ENCODE data around the gene OIT3. TPM values are rescaled to one million over a fixed set of nuclear protein-coding genes. Genes with fewer than 3 reads are reported as not detected.

The OIT3 gene
- total and polyA plus RNA-seq, 2 donors (not counting 3 experiments of a cell fraction or from before 2014, with no cell fraction given) = 0.15 TPM; not detected in 1

DNA sequence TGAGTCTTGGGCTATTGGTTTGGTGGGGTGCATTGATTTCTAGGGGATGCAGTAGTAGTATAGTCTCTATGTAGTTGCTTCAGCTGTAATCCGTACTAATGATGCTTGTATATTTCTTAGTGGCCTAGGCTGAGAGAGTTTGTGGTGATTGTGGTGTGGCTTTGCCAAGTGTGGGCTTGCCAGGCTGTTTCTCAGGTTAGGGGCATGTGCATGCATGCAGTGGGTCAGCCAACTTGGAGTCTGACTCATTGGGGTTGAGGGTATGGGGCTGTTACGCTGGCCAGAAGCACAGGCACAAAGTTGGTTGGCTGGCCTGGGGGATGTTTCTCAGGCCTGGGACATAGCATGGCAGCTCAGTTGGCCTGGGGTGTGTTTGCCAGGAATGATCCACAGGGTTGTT is 86.8 kb downstream of the OIT3 start:
- H3K9ac ChIP-seq (replicated peaks; ENCODE audit: extremely low read depth, insufficient read depth, low read length) = no peak overlapping the region
- H3K27me3 ChIP-seq (ENCODE audit: control insufficient read depth in 2 of 2, insufficient read depth in 2 of 2, low read length in 2 of 2) = no peaks in the 10 kb centered on the region
- H3K4me3 ChIP-seq (replicated peaks in 1 of 3; ENCODE audit: insufficient read depth in 1 of 3, low read depth in 1 of 3, low read length in 3 of 3) = no peak overlapping the region
- no peak overlapping the region for H2AFZ ChIP-seq (ENCODE audit: low read depth, low read length)
- H3K27ac ChIP-seq (ENCODE audit: insufficient read depth, low read depth, low read length) = no peak overlapping the region
- H3K79me2 ChIP-seq (ENCODE audit: control insufficient read depth, insufficient read depth, low read length) = no peaks in the 10 kb centered on the region
- no peaks in the 10 kb centered on the region for H3K36me3 ChIP-seq (ENCODE audit: control insufficient read depth in 2 of 2, extremely low read depth in 1 of 2, insufficient read depth in 2 of 2, low read length in 2 of 2)
- H3K4me1 ChIP-seq (ENCODE audit: control insufficient read depth, extremely low read depth, insufficient read depth, low read length) = no peaks in the 10 kb centered on the region
- TF ChIP-seq MYC (IDR thresholded peaks at IDR 0.05; ENCODE audit: low read depth, low read length) (no peak), GATA2 (IDR thresholded peaks at IDR 0.05; ENCODE audit: insufficient read depth, insufficient read length, low read depth, low read length) (no peak), POLR2AphosphoS5 (IDR thresholded peaks at IDR 0.05; ENCODE audit: insufficient read depth, low read depth, low read length) (no peak)
- TF ChIP-seq, protein P1, sequence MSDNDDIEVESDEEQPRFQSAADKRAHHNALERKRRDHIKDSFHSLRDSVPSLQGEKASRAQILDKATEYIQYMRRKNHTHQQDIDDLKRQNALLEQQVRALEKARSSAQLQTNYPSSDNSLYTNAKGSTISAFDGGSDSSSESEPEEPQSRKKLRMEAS (IDR thresholded peaks at IDR 0.05; ENCODE audit: insufficient read depth, insufficient read length) = no peak
- TF ChIP-seq, protein P2, sequence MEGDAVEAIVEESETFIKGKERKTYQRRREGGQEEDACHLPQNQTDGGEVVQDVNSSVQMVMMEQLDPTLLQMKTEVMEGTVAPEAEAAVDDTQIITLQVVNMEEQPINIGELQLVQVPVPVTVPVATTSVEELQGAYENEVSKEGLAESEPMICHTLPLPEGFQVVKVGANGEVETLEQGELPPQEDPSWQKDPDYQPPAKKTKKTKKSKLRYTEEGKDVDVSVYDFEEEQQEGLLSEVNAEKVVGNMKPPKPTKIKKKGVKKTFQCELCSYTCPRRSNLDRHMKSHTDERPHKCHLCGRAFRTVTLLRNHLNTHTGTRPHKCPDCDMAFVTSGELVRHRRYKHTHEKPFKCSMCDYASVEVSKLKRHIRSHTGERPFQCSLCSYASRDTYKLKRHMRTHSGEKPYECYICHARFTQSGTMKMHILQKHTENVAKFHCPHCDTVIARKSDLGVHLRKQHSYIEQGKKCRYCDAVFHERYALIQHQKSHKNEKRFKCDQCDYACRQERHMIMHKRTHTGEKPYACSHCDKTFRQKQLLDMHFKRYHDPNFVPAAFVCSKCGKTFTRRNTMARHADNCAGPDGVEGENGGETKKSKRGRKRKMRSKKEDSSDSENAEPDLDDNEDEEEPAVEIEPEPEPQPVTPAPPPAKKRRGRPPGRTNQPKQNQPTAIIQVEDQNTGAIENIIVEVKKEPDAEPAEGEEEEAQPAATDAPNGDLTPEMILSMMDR (IDR thresholded peaks at IDR 0.05; ENCODE audit: extremely low read depth in 1 of 2, insufficient read depth in 1 of 2, low read depth in 1 of 2, low read length in 2 of 2) = no peak
- no peak for FAIRE-seq
- POLR2A ChIA-PET = no interaction called here
- H3K9me3 ChIP-seq (replicated peaks; ENCODE audit: control insufficient read depth, insufficient read depth, low read length) = no peaks in the 10 kb centered on the region
- dilution Hi-C loops (cut with MboI; ENCODE audit: extremely low pct_ligation_motif_present, low sequenced_read_pairs) (no loop called here), intact Hi-C loops (cut with micrococcal nuclease) (no loop called here)
- CTCF ChIA-PET = no interaction called here
- H3K9me1 ChIP-seq (replicated peaks; ENCODE audit: control insufficient read depth, extremely low read depth, insufficient read depth, low read length) = no peaks in the 10 kb centered on the region
- BruUV-seq (replicated peaks) = no TSS peak
- no peak for DNase-seq (ENCODE audit: low read depth, low spot score)
- no peak overlapping the region for H3K4me2 ChIP-seq (ENCODE audit: insufficient read depth, low read length)
- H4K20me1 ChIP-seq (replicated peaks; ENCODE audit: control insufficient read depth, extremely low read depth, insufficient read depth, low read length) = no peaks in the 10 kb centered on the region

Data from endothelial cell of umbilical vein (primary cell).